Keratinocyte (primary cell): ENCODE results near the gene MAU2. TPM values are rescaled to one million over a fixed set of nuclear protein-coding genes. Genes with fewer than 3 reads are reported as not detected.

ENCODE experiments used
- DNase-seq: peaks from one replicate; pipeline ENCODE4 v3.0.0-alpha.2; 2011; ENCODE audit warnings: low read depth, missing footprints, low spot score
- FAIRE-seq: peaks from 2 replicates; lab custom pipeline; 2011; peaks lifted over from hg19 to GRCh38; lab: Jason Lieb, UNC
- H2AFZ ChIP-seq: 2 replicates; pipeline ENCODE4 v1.6.0; 2012; ENCODE audit warnings: low read length, control low read depth, inconsistent platforms; ENCODE audit not compliant: control insufficient read depth
- H3K27ac ChIP-seq: 2 replicates; pipeline ENCODE4 v1.5.1; 2011; ENCODE audit warnings: low read length; ENCODE audit not compliant: control insufficient read depth, insufficient read depth
- H3K27me3 ChIP-seq: 3 replicates; pipeline ENCODE4 v1.6.0; 2011; ENCODE audit warnings: low read length; ENCODE audit not compliant: control insufficient read depth, insufficient read depth; ENCODE audit errors: extremely low read depth
- H3K36me3 ChIP-seq, 2 experiments: 2 replicates in 1 of 2; 3 replicates in 1 of 2; pipeline ENCODE4 v1.5.1; 2011; ENCODE audit warnings: low read length in 2 of 2, mild to moderate bottlenecking in 1 of 2; ENCODE audit not compliant: control insufficient read depth in 2 of 2, insufficient read depth in 2 of 2; ENCODE audit errors: extremely low read depth in 1 of 2
- H3K4me1 ChIP-seq: 3 replicates; pipeline ENCODE4 v1.5.1; 2011; ENCODE audit warnings: low read length; ENCODE audit not compliant: control insufficient read depth, insufficient read depth; ENCODE audit errors: extremely low read depth
- H3K4me2 ChIP-seq: 3 replicates; pipeline ENCODE4 v1.6.0; 2011; ENCODE audit warnings: low read depth, low read length; ENCODE audit not compliant: control insufficient read depth, insufficient read depth; ENCODE audit errors: extremely low read depth
- H3K4me3 ChIP-seq, 3 experiments: fragments of 200-600 bp in 1 of 3; sonication (generic) in 1 of 3; 2 replicates in 2 of 3; 3 replicates in 1 of 3; pipeline ENCODE4 v1.5.1; 2011 to 2016; ENCODE audit warnings: low read length in 3 of 3, mild to moderate bottlenecking in 3 of 3, control low read depth in 2 of 3, inconsistent platforms in 1 of 3, low read depth in 1 of 3, mixed read lengths in 1 of 3, mixed run types in 1 of 3, moderate library complexity in 1 of 3; ENCODE audit not compliant: control insufficient read depth in 2 of 3, insufficient read depth in 2 of 3; ENCODE audit errors: extremely low read depth in 1 of 3
- H3K79me2 ChIP-seq: 2 replicates; pipeline ENCODE4 v1.6.0; 2012; ENCODE audit warnings: low read length; ENCODE audit not compliant: control insufficient read depth, insufficient read depth
- H3K9ac ChIP-seq: 3 replicates; pipeline ENCODE4 v1.6.0; 2011; ENCODE audit warnings: low read length; ENCODE audit not compliant: control insufficient read depth, insufficient read depth; ENCODE audit errors: extremely low read depth
- H3K9me1 ChIP-seq: 3 replicates; pipeline ENCODE4 v1.6.0; 2011; ENCODE audit warnings: low read length; ENCODE audit not compliant: control insufficient read depth, insufficient read depth; ENCODE audit errors: extremely low read depth
- H3K9me3 ChIP-seq: 2 replicates; pipeline ENCODE4 v1.5.1; 2012; ENCODE audit warnings: low read depth, low read length; ENCODE audit not compliant: control insufficient read depth
- H4K20me1 ChIP-seq: 3 replicates; pipeline ENCODE4 v1.6.0; 2011; ENCODE audit warnings: low read length; ENCODE audit not compliant: control insufficient read depth, insufficient read depth; ENCODE audit errors: extremely low read depth
- EZH2 ChIP-seq: IDR thresholded peaks from one replicate; pipeline ENCODE4 v1.6.1; 2012; ENCODE audit warnings: inconsistent platforms, mild to moderate bottlenecking, low read length, moderate library complexity
- dilution Hi-C: fragments of 300-500 bp; cut with MboI; formaldehyde crosslinking; loops from one replicate; pipeline ENCODE4 v1.7.0; 2020; ENCODE audit warnings: low sequenced_read_pairs; ENCODE audit not compliant: extremely low pct_ligation_motif_present
- polyA plus RNA-seq, 5 experiments: library from polyadenylated mRNA; depleted of rRNA in 3 of 5; stranded (reverse) in 3 of 5; stranded (forward) in 1 of 5; unstranded in 1 of 5; fragments of >200 nt; gene quantifications; 1 replicate in 1 of 5; 2 replicates in 3 of 5; 3 replicates in 1 of 5; pipeline versions ENCODE4 v1.2.1 to v1.2.3, GENCODE V29; 2011 to 2012; ENCODE audit warnings: missing spikeins in 2 of 5, low read depth in 1 of 5, low replicate concordance in 1 of 5
- TF ChIP-seq, protein P1 (sequence below), 3 experiments: IDR thresholded peaks in 1 of 3; conservative IDR thresholded peaks in 1 of 3; optimal IDR thresholded peaks in 1 of 3; 2 replicates in 2 of 3; 3 replicates in 1 of 3; pipeline versions ENCODE3 to v1.5.1; 2011; ENCODE audit warnings: low read length in 3 of 3, mild to moderate bottlenecking in 3 of 3, moderate library complexity in 2 of 3, control low read depth in 1 of 3, inconsistent platforms in 1 of 3; ENCODE audit not compliant: insufficient read depth in 2 of 3; ENCODE audit errors: extremely low read depth in 1 of 3

Gene MAU2
- polyA plus RNA-seq, 1 donor (not counting 4 experiments of a cell fraction or from before 2014, with no cell fraction given): 10.3 TPM

DNA sequence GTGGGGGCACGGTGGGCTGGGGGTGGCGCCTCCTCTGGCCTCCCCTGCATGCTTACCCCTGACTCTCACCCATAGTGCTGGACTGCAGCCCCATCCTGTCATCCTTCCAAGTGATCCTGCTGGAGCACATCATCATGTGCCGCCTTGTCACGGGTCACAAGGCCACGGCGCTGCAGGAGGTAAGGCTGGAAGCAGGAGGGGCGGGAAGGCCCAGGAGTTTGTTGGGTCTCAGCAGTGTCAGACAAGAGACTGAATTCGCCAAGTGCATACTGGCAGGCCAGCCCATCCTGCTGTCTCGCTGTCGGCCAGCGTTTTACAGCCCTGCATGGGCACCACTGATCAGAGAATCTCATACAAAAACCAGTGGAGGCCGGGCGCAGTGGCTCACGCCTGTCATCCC, 23.1 kb downstream of the MAU2 start:
- no peaks in the 10 kb centered on the region for H3K9me1 ChIP-seq
- H3K79me2 ChIP-seq: no peaks in the 10 kb centered on the region
- H3K4me1 ChIP-seq: no peaks in the 10 kb centered on the region
- TF ChIP-seq, protein P1, sequence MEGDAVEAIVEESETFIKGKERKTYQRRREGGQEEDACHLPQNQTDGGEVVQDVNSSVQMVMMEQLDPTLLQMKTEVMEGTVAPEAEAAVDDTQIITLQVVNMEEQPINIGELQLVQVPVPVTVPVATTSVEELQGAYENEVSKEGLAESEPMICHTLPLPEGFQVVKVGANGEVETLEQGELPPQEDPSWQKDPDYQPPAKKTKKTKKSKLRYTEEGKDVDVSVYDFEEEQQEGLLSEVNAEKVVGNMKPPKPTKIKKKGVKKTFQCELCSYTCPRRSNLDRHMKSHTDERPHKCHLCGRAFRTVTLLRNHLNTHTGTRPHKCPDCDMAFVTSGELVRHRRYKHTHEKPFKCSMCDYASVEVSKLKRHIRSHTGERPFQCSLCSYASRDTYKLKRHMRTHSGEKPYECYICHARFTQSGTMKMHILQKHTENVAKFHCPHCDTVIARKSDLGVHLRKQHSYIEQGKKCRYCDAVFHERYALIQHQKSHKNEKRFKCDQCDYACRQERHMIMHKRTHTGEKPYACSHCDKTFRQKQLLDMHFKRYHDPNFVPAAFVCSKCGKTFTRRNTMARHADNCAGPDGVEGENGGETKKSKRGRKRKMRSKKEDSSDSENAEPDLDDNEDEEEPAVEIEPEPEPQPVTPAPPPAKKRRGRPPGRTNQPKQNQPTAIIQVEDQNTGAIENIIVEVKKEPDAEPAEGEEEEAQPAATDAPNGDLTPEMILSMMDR (optimal IDR thresholded peaks at IDR 0.05 in 1 of 3, IDR thresholded peaks at IDR 0.05 in 1 of 3, conservative IDR thresholded peaks at IDR 0.05 in 1 of 3; ENCODE audit: extremely low read depth in 1 of 3, insufficient read depth in 2 of 3, low read length in 3 of 3): no peak
- no peak for TF ChIP-seq EZH2
- dilution Hi-C loops: no loop called here
- no peaks in the 10 kb centered on the region for H3K9me3 ChIP-seq
- peaks cover 20 to 42% of the 10 kb centered on the region in 2 experiments for H3K36me3 ChIP-seq
- no peak overlapping the region for H3K9ac ChIP-seq
- DNase-seq: no peak
- no peaks in the 10 kb centered on the region for H4K20me1 ChIP-seq
- no peak overlapping the region for H2AFZ ChIP-seq
- H3K27ac ChIP-seq: no peak overlapping the region
- H3K4me3 ChIP-seq: no peak overlapping the region
- no peak for FAIRE-seq
- no peak overlapping the region for H3K4me2 ChIP-seq
- no peaks in the 10 kb centered on the region for H3K27me3 ChIP-seq

DNA sequence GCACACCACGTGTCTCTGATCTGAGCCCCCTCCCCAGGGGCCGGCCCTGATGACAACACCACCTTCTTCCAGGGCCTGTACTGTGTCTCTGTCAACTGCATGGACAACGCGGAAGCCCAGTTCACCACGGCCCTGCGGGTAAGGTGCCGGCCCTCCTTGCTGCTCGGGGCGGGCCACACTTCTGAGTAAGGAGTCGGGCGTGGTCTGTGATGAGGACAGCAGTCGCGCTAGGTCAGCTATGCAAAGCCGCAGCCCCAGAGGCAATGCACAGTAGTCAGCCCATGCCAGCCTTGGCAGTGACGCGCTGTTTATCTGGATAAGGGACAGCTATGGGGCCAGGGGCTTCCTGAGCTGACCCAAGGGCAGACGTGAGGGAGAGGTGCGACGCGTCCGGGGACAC, 24.6 kb downstream of the MAU2 start:
- Histone ChIP-seq H3K9me1 (no peaks in the 10 kb centered on the region), H2AFZ (no peak overlapping the region), H3K27me3 (no peaks in the 10 kb centered on the region), H3K4me2 (no peak overlapping the region), H3K4me3 (no peak overlapping the region), H3K79me2 (no peaks in the 10 kb centered on the region), H4K20me1 (no peaks in the 10 kb centered on the region), H3K36me3 (peaks cover 27 to 47% of the 10 kb centered on the region in 2 experiments), H3K9ac (no peak overlapping the region), H3K4me1 (no peaks in the 10 kb centered on the region), H3K27ac (no peak overlapping the region), H3K9me3 (no peaks in the 10 kb centered on the region)
- TF ChIP-seq, protein P1 (optimal IDR thresholded peaks at IDR 0.05 in 1 of 3, IDR thresholded peaks at IDR 0.05 in 1 of 3, conservative IDR thresholded peaks at IDR 0.05 in 1 of 3; ENCODE audit: extremely low read depth in 1 of 3, insufficient read depth in 2 of 3, low read length in 3 of 3): no peak
- TF ChIP-seq EZH2: no peak
- DNase-seq (no peak), FAIRE-seq (no peak)
- dilution Hi-C loops: no loop called here
